ENCODE data around the gene LYPD6B. TPM values are rescaled to one million over a fixed set of nuclear protein-coding genes. Genes with fewer than 3 reads are reported as not detected.
A peak's percentile ranks its signal among the peaks of the same experiment; 100 is the strongest.

Gene LYPD6B
- total and polyA plus RNA-seq, 5 experiments from 2014 or later, result not detected

GRCh38 chr2:149018981-149019380, 19.5 kb upstream of the LYPD6B start:
- DNase-seq, result no peak
- Mint-ChIP-seq H3K27ac (peak overlapping the region in 1 of 10 donors; percentile 19), H3K27me3 (peaks cover 0 to 2% (median 0%) of the 10 kb centered on the region in 5 donors), H3K4me3 (no peak overlapping the region), H3K9me3 (no peaks in the 10 kb centered on the region), H3K4me1 (peaks cover 0 to 6% (median 3%) of the 10 kb centered on the region in 4 donors), H3K36me3 (no peaks in the 10 kb centered on the region)
- POLR2A ChIA-PET, result no interaction called here
- ATAC-seq, result no peak

GRCh38 chr2:149019768-149020167, 18.7 kb upstream of the LYPD6B start:
- DNase-seq (no peak), ATAC-seq (no peak)
- H3K36me3 Mint-ChIP-seq, result no peaks in the 10 kb centered on the region
- POLR2A ChIA-PET, result no interaction called here
- H3K4me1 Mint-ChIP-seq, result peaks cover 0 to 6% (median 3%) of the 10 kb centered on the region in 4 donors
- no peak overlapping the region for H3K27ac Mint-ChIP-seq
- H3K27me3 Mint-ChIP-seq, result peaks cover 0 to 2% (median 0%) of the 10 kb centered on the region in 5 donors
- no peaks in the 10 kb centered on the region for H3K9me3 Mint-ChIP-seq
- H3K4me3 Mint-ChIP-seq, result no peak overlapping the region

- DNase-seq (no peak), ATAC-seq (no peak)
- Mint-ChIP-seq H3K27ac (no peak overlapping the region), H3K9me3 (no peaks in the 10 kb centered on the region), H3K27me3 (peaks cover 0 to 2% (median 0%) of the 10 kb centered on the region in 5 donors), H3K36me3 (no peaks in the 10 kb centered on the region), H3K4me1 (peaks cover 0 to 6% (median 3%) of the 10 kb centered on the region in 4 donors), H3K4me3 (no peak overlapping the region)
- POLR2A ChIA-PET, result no interaction called here
Observed at GRCh38 chr2:149020432-149020851, 18.1 kb upstream of the LYPD6B start.

GRCh38 chr2:149021271-149021719, 17.2 kb upstream of the LYPD6B start:
- Mint-ChIP-seq H3K9me3 (no peaks in the 10 kb centered on the region), H3K27me3 (peaks cover 0 to 2% (median 0%) of the 10 kb centered on the region in 5 donors), H3K36me3 (no peaks in the 10 kb centered on the region), H3K4me1 (peaks cover 0 to 6% (median 3%) of the 10 kb centered on the region in 4 donors), H3K4me3 (no peak overlapping the region), H3K27ac (peak overlapping the region in 1 of 10 donors; percentile 7)
- DNase-seq, result no peak
- POLR2A ChIA-PET, result interaction anchor here (0.7 kb wide), 1 partner anchor 1348 kb away, joined by 3 read pairs; no protein-coding TSS in a partner anchor
- ATAC-seq, result no peak

GRCh38 chr2:149021761-149022160, 16.7 kb upstream of the LYPD6B start:
- DNase-seq (no peak), ATAC-seq (no peak)
- Mint-ChIP-seq H3K36me3 (no peaks in the 10 kb centered on the region), H3K4me1 (peaks cover 0 to 6% (median 3%) of the 10 kb centered on the region in 4 donors), H3K4me3 (no peak overlapping the region), H3K27ac (no peak overlapping the region), H3K27me3 (peaks cover 0 to 2% (median 0%) of the 10 kb centered on the region in 5 donors), H3K9me3 (no peaks in the 10 kb centered on the region)
- POLR2A ChIA-PET, result no interaction called here

GRCh38 chr2:149023091-149023490, 15.4 kb upstream of the LYPD6B start:
- POLR2A ChIA-PET, result no interaction called here
- H3K27ac Mint-ChIP-seq, result no peak overlapping the region
- H3K36me3 Mint-ChIP-seq, result no peaks in the 10 kb centered on the region
- H3K4me3 Mint-ChIP-seq, result no peak overlapping the region
- H3K4me1 Mint-ChIP-seq, result no peaks in the 10 kb centered on the region
- H3K27me3 Mint-ChIP-seq, result peaks cover 0 to 7% (median 0%) of the 10 kb centered on the region in 5 donors
- DNase-seq (no peak), ATAC-seq (no peak)
- no peaks in the 10 kb centered on the region for H3K9me3 Mint-ChIP-seq

GRCh38 chr2:149027590-149028250, 10.8 kb upstream of the LYPD6B start:
- Mint-ChIP-seq H3K9me3 (no peaks in the 10 kb centered on the region), H3K4me3 (no peak overlapping the region), H3K36me3 (no peaks in the 10 kb centered on the region), H3K27me3 (peaks cover 0 to 16% (median 5%) of the 10 kb centered on the region in 5 donors), H3K4me1 (peaks cover 0 to 2% (median 0%) of the 10 kb centered on the region in 4 donors), H3K27ac (no peak overlapping the region)
- ATAC-seq, result no peak
- DNase-seq, result no peak
- POLR2A ChIA-PET, result no interaction called here

GRCh38 chr2:149028377-149028776, 10.1 kb upstream of the LYPD6B start:
- peaks cover 0 to 2% (median 0%) of the 10 kb centered on the region in 4 donors for H3K4me1 Mint-ChIP-seq
- H3K36me3 Mint-ChIP-seq, result no peaks in the 10 kb centered on the region
- POLR2A ChIA-PET, result no interaction called here
- ATAC-seq, result no peak
- H3K27me3 Mint-ChIP-seq, result peaks cover 0 to 16% (median 7%) of the 10 kb centered on the region in 5 donors
- H3K4me3 Mint-ChIP-seq, result no peak overlapping the region
- no peak for DNase-seq
- H3K27ac Mint-ChIP-seq, result no peak overlapping the region
- no peaks in the 10 kb centered on the region for H3K9me3 Mint-ChIP-seq

- no peak overlapping the region for H3K4me3 Mint-ChIP-seq
- peaks cover 2 to 20% (median 12%) of the 10 kb centered on the region in 5 donors for H3K27me3 Mint-ChIP-seq
- no peaks in the 10 kb centered on the region for H3K9me3 Mint-ChIP-seq
- no peak for ATAC-seq
- no peak for DNase-seq
- no peaks in the 10 kb centered on the region for H3K36me3 Mint-ChIP-seq
- peaks cover 0 to 2% (median 0%) of the 10 kb centered on the region in 4 donors for H3K4me1 Mint-ChIP-seq
- POLR2A ChIA-PET, result no interaction called here
- no peak overlapping the region for H3K27ac Mint-ChIP-seq
Observed at GRCh38 chr2:149028891-149029290, 9.6 kb upstream of the LYPD6B start.

- Mint-ChIP-seq H3K27ac (no peak overlapping the region), H3K9me3 (no peaks in the 10 kb centered on the region), H3K4me1 (peaks cover 0 to 2% (median 0%) of the 10 kb centered on the region in 4 donors), H3K36me3 (no peaks in the 10 kb centered on the region), H3K4me3 (no peak overlapping the region), H3K27me3 (peaks cover 2 to 20% (median 16%) of the 10 kb centered on the region in 5 donors)
- ATAC-seq (no peak), DNase-seq (no peak)
- POLR2A ChIA-PET, result no interaction called here
Observed at GRCh38 chr2:149029307-149029965, 9.1 kb upstream of the LYPD6B start.

GRCh38 chr2:149031396-149031795, 7.1 kb upstream of the LYPD6B start:
- POLR2A ChIA-PET, result no interaction called here
- Mint-ChIP-seq H3K9me3 (no peaks in the 10 kb centered on the region), H3K36me3 (no peaks in the 10 kb centered on the region), H3K27me3 (peaks cover 4 to 31% (median 22%) of the 10 kb centered on the region in 5 donors), H3K4me3 (no peak overlapping the region), H3K27ac (no peak overlapping the region), H3K4me1 (peaks cover 0 to 2% (median 0%) of the 10 kb centered on the region in 4 donors)
- no peak for DNase-seq
- ATAC-seq, result no peak

- H3K27me3 Mint-ChIP-seq, result peaks cover 13 to 47% (median 28%) of the 10 kb centered on the region in 5 donors
- no peak for ATAC-seq
- no peak overlapping the region for H3K27ac Mint-ChIP-seq
- H3K4me3 Mint-ChIP-seq, result no peak overlapping the region
- H3K36me3 Mint-ChIP-seq, result no peaks in the 10 kb centered on the region
- POLR2A ChIA-PET, result no interaction called here
- DNase-seq, result no peak
- H3K9me3 Mint-ChIP-seq, result no peaks in the 10 kb centered on the region
- H3K4me1 Mint-ChIP-seq, result peaks cover 0 to 5% (median under 1%) of the 10 kb centered on the region in 4 donors
Observed at GRCh38 chr2:149033716-149034115, 4.8 kb upstream of the LYPD6B start.

- H3K9me3 Mint-ChIP-seq, result no peaks in the 10 kb centered on the region
- H3K27me3 Mint-ChIP-seq, result peaks cover 13 to 53% (median 29%) of the 10 kb centered on the region in 5 donors
- H3K4me3 Mint-ChIP-seq, result no peak overlapping the region
- DNase-seq (no peak), ATAC-seq (no peak)
- peaks cover 0 to 5% (median 2%) of the 10 kb centered on the region in 4 donors for H3K4me1 Mint-ChIP-seq
- H3K27ac Mint-ChIP-seq, result no peak overlapping the region
- H3K36me3 Mint-ChIP-seq, result no peaks in the 10 kb centered on the region
- POLR2A ChIA-PET, result no interaction called here
Observed at GRCh38 chr2:149034406-149034805, 4.1 kb upstream of the LYPD6B start.

All from naive thymus-derived CD8-positive, alpha-beta T cell (primary cell).